B cell (primary cell): ENCODE measurements around the gene BEND3. TPM values are rescaled to one million over a fixed set of nuclear protein-coding genes. Genes with fewer than 3 reads are reported as not detected.

ENCODE experiments used
- ATAC-seq: fragments of 200-7000 bp; cut with Tn5 transposase; one replicate; pipeline ENCODE4 v1.10.0; 2021; ENCODE audit warnings: low read depth, mild to moderate bottlenecking, moderate number of reproducible peaks, moderate library complexity
- CTCF ChIA-PET: fragments of 350-600 bp; sonication (Branson Sonifier 250); formaldehyde crosslinking; loops from one replicate; lab custom pipeline; 2021; ENCODE audit warnings: antibody characterized with exemption, inconsistent platforms; lab: Charles Lee
- POLR2A ChIA-PET: fragments of 350-600 bp; sonication (Branson Sonifier 250); formaldehyde crosslinking; loops from one replicate; lab custom pipeline; 2021; ENCODE audit warnings: antibody characterized with exemption; lab: Charles Lee
- DNase-seq: peaks from one replicate; pipeline ENCODE4 v3.0.0; 2013
- H2AFZ ChIP-seq: 2 replicates; pipeline ENCODE4 v1.6.1; 2012; ENCODE audit warnings: mild to moderate bottlenecking, low read depth, low read length; ENCODE audit not compliant: insufficient read depth, poor library complexity, severe bottlenecking
- H3K27ac ChIP-seq, 2 donors: 1 replicate in 1 of 2; 2 replicates in 1 of 2; pipeline ENCODE4 v1.5.1; 2012 to 2013; ENCODE audit warnings: low read length in 2 of 2, mild to moderate bottlenecking in 2 of 2, moderate library complexity in 1 of 2
- H3K27me3 ChIP-seq, 4 experiments: fragments of 200-600 bp in 1 of 4; sonication (generic) in 1 of 4; replicated peaks in 1 of 4; 1 replicate in 2 of 4; 2 replicates in 2 of 4; pipeline versions ENCODE4 v1.6.1 to v1.7.0; 2013 to 2016; ENCODE audit warnings: low read length in 3 of 4, mild to moderate bottlenecking in 2 of 4, mixed read lengths in 1 of 4, moderate library complexity in 1 of 4; ENCODE audit not compliant: insufficient read depth in 4 of 4, control insufficient read depth in 3 of 4; ENCODE audit errors: control extremely low read depth in 1 of 4
- H3K36me3 ChIP-seq, 2 experiments: replicated peaks in 1 of 2; 1 replicate in 1 of 2; 2 replicates in 1 of 2; pipeline versions ENCODE4 v1.6.1 to v1.7.1; 2013; ENCODE audit warnings: low read length in 1 of 2; ENCODE audit not compliant: insufficient read depth in 2 of 2, control insufficient read depth in 1 of 2; ENCODE audit errors: control extremely low read depth in 1 of 2, extremely low read depth in 1 of 2
- H3K4me1 ChIP-seq, 2 donors: fragments of 200-600 bp in 1 of 2; sonication (generic) in 1 of 2; 1 replicate in 1 of 2; 2 replicates in 1 of 2; pipeline versions ENCODE4 v1.5.1 to v1.6.1; 2013 to 2017; ENCODE audit warnings: low read length in 2 of 2; ENCODE audit not compliant: control insufficient read depth in 2 of 2, insufficient read depth in 2 of 2
- H3K4me2 ChIP-seq: replicated peaks from 2 replicates; pipeline ENCODE3; 2012; ENCODE audit warnings: mild to moderate bottlenecking, low read depth, low read length; ENCODE audit not compliant: poor library complexity, severe bottlenecking
- H3K4me3 ChIP-seq, 5 experiments: fragments of 200-600 bp in 1 of 5; sonication (generic) in 1 of 5; 1 replicate in 3 of 5; 2 replicates in 2 of 5; pipeline versions ENCODE4 v1.5.1 to v1.7.0; 2011 to 2016; ENCODE audit warnings: low read length in 4 of 5, mild to moderate bottlenecking in 4 of 5, low read depth in 2 of 5, control low read depth in 1 of 5, moderate library complexity in 1 of 5; ENCODE audit not compliant: insufficient read depth in 1 of 5; ENCODE audit errors: control extremely low read depth in 1 of 5, extremely low read depth in 1 of 5
- H3K79me2 ChIP-seq: fragments of 200-600 bp; sonication (generic); one replicate; pipeline ENCODE4 v1.6.0; 2016; ENCODE audit warnings: low read length; ENCODE audit not compliant: control insufficient read depth, insufficient read depth
- H3K9ac ChIP-seq: fragments of 200-600 bp; sonication (generic); 2 replicates; pipeline ENCODE4 v1.6.1; 2017; ENCODE audit warnings: mild to moderate bottlenecking, low read length, moderate library complexity
- H3K9me3 ChIP-seq, 3 donors: one replicate each; pipeline versions ENCODE4 v1.6.1 to v1.7.1; 2013; ENCODE audit warnings: low read length in 2 of 3; ENCODE audit not compliant: control insufficient read depth in 2 of 3, insufficient read depth in 1 of 3; ENCODE audit errors: control extremely low read depth in 1 of 3
- H4K20me1 ChIP-seq: 2 replicates; pipeline ENCODE4 v1.6.0; 2012; ENCODE audit warnings: mild to moderate bottlenecking, low read length; ENCODE audit not compliant: insufficient read depth, control insufficient read depth, poor library complexity, severe bottlenecking
- H3K27ac Mint-ChIP-seq: one replicate; pipeline ENCODE4 v1.8.0; 2021; ENCODE audit warnings: mixed read lengths
- H3K27me3 Mint-ChIP-seq: one replicate; pipeline ENCODE4 v1.8.0; 2021; ENCODE audit warnings: mixed read lengths
- H3K4me1 Mint-ChIP-seq: one replicate; pipeline ENCODE4 v1.8.0; 2021; ENCODE audit warnings: mixed read lengths
- H3K4me3 Mint-ChIP-seq: one replicate; pipeline ENCODE4 v1.8.0; 2021; ENCODE audit warnings: mixed read lengths
- H3K9me3 Mint-ChIP-seq: one replicate; pipeline ENCODE4 v1.8.0; 2022; ENCODE audit warnings: mixed read lengths; ENCODE audit not compliant: insufficient read depth
- EZH2 ChIP-seq: IDR thresholded peaks from 2 replicates; pipeline ENCODE4 v1.6.1; 2012; ENCODE audit warnings: borderline replicate concordance, low read depth, mild to moderate bottlenecking, moderate library complexity, low read length; ENCODE audit not compliant: insufficient read depth, poor library complexity, severe bottlenecking
- WGBS: methylation state at CpG from one replicate; pipeline ENCODE4 v1.1.5; 2013; ENCODE audit warnings: missing lambda C conversion rate; ENCODE audit not compliant: insufficient coverage; 5-methylcytosine and 5-hydroxymethylcytosine counted together
- intact Hi-C: fragments of 100-400 bp; cut with micrococcal nuclease; formaldehyde crosslinking; loops from one replicate; pipeline ENCODE4 v1.10.0; 2022
- polyA plus RNA-seq: library from polyadenylated mRNA; depleted of rRNA; stranded (reverse); fragments of >200 nt; gene quantifications from 2 replicates; pipeline ENCODE4 v1.2.3, GENCODE V29; 2012
- total RNA-seq, 2 donors: library from RNA; stranded (reverse); fragments of 120-200 nt in 1 of 2; gene quantifications; 1 replicate in 1 of 2; 2 replicates in 1 of 2; pipeline versions ENCODE4 v1.2.3 to v1.2.4, GENCODE V29; 2013 to 2022
- TF ChIP-seq, protein P1 (sequence below): fragments of 200-600 bp; IDR thresholded peaks from one replicate; pipeline ENCODE4 v1.8.0; 2022; ENCODE audit warnings: antibody characterized with exemption, mild to moderate bottlenecking

The BEND3 gene
- total and polyA plus RNA-seq, 2 donors (not counting 1 experiment from before 2014, with no cell fraction given), result 0.78 to 2.0 TPM

DNA sequence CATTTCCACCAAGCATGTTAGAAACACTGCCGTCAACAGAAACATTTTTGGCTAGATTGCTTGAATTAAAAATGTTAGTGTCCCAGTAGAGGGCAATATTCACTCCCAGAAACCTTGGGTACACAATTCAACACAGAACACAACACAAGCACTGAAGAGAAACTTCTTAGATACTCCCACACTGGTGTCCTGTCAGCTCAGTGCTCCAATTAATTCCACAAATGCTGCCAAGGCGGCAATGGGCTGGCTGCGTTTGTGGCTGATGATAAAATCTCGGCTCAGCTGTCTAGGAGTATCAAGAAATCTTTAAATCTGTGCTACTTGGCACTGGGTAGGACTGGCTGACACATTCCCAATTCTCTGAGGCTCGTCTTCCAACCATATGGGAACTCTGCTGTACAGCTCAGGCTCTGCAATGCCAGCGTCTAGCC lies 39.3 kb downstream of the BEND3 start:
- no peaks in the 10 kb centered on the region for H4K20me1 ChIP-seq
- DNase-seq (no peak), ATAC-seq (no peak)
- no peaks in the 10 kb centered on the region for H3K9me3 ChIP-seq
- H3K27ac ChIP-seq, result no peak overlapping the region
- POLR2A ChIA-PET, result no interaction called here
- no peak overlapping the region for H2AFZ ChIP-seq
- no peak overlapping the region for H3K4me2 ChIP-seq
- no peaks in the 10 kb centered on the region for H3K79me2 ChIP-seq
- WGBS, result 95% methylated on average over 5 of the region's 6 CpGs
- H3K4me3 ChIP-seq, result no peak overlapping the region
- no peak overlapping the region for H3K9ac ChIP-seq
- Mint-ChIP-seq H3K27me3 (no peaks in the 10 kb centered on the region), H3K27ac (no peak overlapping the region), H3K9me3 (no peaks in the 10 kb centered on the region), H3K4me3 (no peak overlapping the region), H3K4me1 (no peaks in the 10 kb centered on the region)
- TF ChIP-seq, protein P1, sequence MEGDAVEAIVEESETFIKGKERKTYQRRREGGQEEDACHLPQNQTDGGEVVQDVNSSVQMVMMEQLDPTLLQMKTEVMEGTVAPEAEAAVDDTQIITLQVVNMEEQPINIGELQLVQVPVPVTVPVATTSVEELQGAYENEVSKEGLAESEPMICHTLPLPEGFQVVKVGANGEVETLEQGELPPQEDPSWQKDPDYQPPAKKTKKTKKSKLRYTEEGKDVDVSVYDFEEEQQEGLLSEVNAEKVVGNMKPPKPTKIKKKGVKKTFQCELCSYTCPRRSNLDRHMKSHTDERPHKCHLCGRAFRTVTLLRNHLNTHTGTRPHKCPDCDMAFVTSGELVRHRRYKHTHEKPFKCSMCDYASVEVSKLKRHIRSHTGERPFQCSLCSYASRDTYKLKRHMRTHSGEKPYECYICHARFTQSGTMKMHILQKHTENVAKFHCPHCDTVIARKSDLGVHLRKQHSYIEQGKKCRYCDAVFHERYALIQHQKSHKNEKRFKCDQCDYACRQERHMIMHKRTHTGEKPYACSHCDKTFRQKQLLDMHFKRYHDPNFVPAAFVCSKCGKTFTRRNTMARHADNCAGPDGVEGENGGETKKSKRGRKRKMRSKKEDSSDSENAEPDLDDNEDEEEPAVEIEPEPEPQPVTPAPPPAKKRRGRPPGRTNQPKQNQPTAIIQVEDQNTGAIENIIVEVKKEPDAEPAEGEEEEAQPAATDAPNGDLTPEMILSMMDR, result no peak
- TF ChIP-seq EZH2, result no peak
- H3K36me3 ChIP-seq, result no peaks in the 10 kb centered on the region
- H3K27me3 ChIP-seq, result no peaks in the 10 kb centered on the region
- no peaks in the 10 kb centered on the region for H3K4me1 ChIP-seq
- intact Hi-C loops, result no loop called here
- CTCF ChIA-PET, result interaction anchor here (0.5 kb wide), 1 partner anchor 60 kb away, joined by 3 read pairs; no protein-coding TSS in a partner anchor

DNA sequence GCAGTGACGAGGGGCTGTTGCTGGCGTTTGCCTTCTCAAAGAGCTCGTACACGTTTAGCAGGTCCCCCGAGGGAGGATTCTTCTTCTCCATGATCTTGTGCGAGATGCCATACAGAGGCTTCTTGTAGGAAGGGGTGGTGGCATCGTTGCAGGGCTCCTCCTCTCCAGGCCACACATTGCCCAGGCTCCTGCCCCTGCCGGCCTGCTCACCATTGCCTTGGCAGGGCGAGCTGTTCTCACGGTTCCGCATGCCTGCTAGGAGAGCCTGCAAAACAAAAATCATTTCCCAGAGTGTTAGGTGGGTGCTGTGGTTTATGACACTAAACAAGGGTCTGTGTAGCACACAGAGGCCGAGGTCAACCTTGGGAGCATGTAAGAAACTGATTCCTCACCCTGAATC lies 44.6 kb downstream of the BEND3 start:
- no peak for ATAC-seq
- 97% methylated on average over 10 of the region's 12 CpGs for WGBS

More for the DNA sequence above, 44.6 kb downstream of the BEND3 start:
- DNase-seq, result no peak
- TF ChIP-seq EZH2, result no peak
- TF ChIP-seq, protein P1, result no peak
- H3K4me1 ChIP-seq, result no peaks in the 10 kb centered on the region
- H3K9me3 ChIP-seq, result no peaks in the 10 kb centered on the region
- no peak overlapping the region for H3K27ac Mint-ChIP-seq
- ChIA-PET POLR2A (no interaction called here), CTCF (no interaction called here)
- no peak overlapping the region for H3K27ac ChIP-seq
- intact Hi-C loops, result no loop called here
- H3K79me2 ChIP-seq, result no peaks in the 10 kb centered on the region
- H3K27me3 ChIP-seq, result no peaks in the 10 kb centered on the region
- no peak overlapping the region for H3K4me2 ChIP-seq
- H3K36me3 ChIP-seq, result no peaks in the 10 kb centered on the region
- no peaks in the 10 kb centered on the region for H3K9me3 Mint-ChIP-seq
- H2AFZ ChIP-seq, result no peak overlapping the region
- H3K4me3 ChIP-seq, result no peak overlapping the region
- no peak overlapping the region for H3K4me3 Mint-ChIP-seq
- H3K4me1 Mint-ChIP-seq, result no peaks in the 10 kb centered on the region
- no peak overlapping the region for H3K9ac ChIP-seq
- H3K27me3 Mint-ChIP-seq, result no peaks in the 10 kb centered on the region
- H4K20me1 ChIP-seq, result no peaks in the 10 kb centered on the region
